Measurements from ENCODE around the gene SETD6.

DNA sequence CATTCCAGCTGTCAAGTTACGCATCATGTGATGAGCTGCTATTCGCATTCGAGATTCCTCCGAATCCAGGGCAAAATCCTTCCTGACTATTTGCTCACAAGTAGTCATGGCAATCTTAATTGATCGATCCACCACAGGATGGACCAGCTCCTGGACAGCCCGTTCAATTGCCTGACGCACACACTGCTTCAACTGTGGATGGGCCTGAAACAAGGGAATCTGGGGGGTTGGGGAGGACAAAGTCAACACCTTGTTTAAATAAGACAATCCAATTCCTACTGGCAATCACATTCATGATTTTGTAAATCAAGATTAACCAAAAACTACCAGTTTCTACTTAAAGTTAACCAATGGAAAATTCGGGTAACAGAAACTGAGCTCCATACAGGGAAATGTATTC lies 28.4 kb downstream of the SETD6 start:
- TF ChIP-seq CTCF (IDR thresholded peaks at IDR 0.05) (no peak), RAD21 (IDR thresholded peaks at IDR 0.05; ENCODE audit: low read length) (no peak), POLR2AphosphoS5 (IDR thresholded peaks at IDR 0.05; ENCODE audit: low read depth, low read length) (no peak), EP300 (IDR thresholded peaks at IDR 0.05; ENCODE audit: borderline replicate concordance in 1 of 2, low read depth in 1 of 2, low read length in 1 of 2) (no peak), NRF1 (IDR thresholded peaks at IDR 0.05; ENCODE audit: low read depth, low read length) (no peak)
